ENCODE results near the gene CYB5R2. TPM values are rescaled to one million over a fixed set of nuclear protein-coding genes. Genes with fewer than 3 reads are reported as not detected.

The CYB5R2 gene
- polyA plus RNA-seq, 1 of the 3 experiments (the other 2 are of a cell fraction) = 0.20 TPM

DNA sequence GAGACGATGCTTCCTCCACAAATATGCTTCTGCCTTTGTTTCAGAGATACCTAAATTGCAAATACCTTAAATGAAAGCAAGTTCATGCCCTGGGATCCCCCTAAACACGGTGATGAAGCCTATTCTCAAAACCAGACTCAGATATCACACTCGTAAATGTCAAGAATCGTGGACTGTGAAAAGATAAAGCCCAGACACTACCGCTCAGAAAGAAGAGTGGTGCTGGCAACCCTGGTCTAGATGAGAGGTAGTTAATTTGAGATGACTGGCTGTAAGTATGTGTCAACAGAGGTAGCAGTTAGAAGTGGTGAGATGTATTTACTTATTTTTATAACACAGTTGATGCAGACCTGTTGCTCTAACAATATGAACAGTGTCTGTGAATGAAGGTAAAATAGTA, 30.4 kb upstream of the CYB5R2 start (continued):
- TF ChIP-seq CHD2 (IDR thresholded peaks at IDR 0.05; ENCODE audit: low read length, partially characterized antibody) (no peak), GABPA (IDR thresholded peaks at IDR 0.05; ENCODE audit: low read depth) (no peak)

DNA sequence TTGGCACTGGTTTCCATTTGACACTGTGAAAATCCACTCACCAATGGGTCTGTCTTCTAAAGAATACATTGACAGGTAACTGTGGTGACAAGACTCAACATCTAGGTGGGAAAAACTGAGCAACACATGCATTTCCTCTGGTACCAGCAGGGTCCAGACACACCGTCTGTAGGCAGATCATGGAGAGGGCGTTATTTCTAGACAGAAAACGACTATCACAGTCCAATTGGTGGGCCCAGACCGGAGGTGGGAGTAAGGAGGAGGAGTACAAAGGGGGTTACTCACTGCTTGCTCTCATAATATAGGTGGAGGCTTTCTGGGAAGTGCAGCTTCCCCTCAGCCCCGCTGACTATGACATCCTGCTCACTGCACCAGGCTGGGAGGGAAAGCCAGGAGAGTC, 23.1 kb upstream of the CYB5R2 start:
- H3K4me1 ChIP-seq (ENCODE audit: control insufficient read depth in 1 of 2, insufficient read depth in 2 of 2, low read depth in 1 of 2, low read length in 1 of 2) = peaks cover 0 to 2% of the 10 kb centered on the region in 2 experiments; a peak in 1 of 4 replicates
- no peak overlapping the region for H2AFZ ChIP-seq (ENCODE audit: low read depth)
- H3K4me3 ChIP-seq (ENCODE audit: low read depth in 2 of 2, low read length in 1 of 2) = no peak overlapping the region
- TF ChIP-seq FOXJ3 (CRISPR knock-in tag; IDR thresholded peaks at IDR 0.05) (no peak), SIN3A (IDR thresholded peaks at IDR 0.05; ENCODE audit: borderline replicate concordance, low read depth, low read length) (no peak), NRF1 (IDR thresholded peaks at IDR 0.05; ENCODE audit: low read depth, low read length) (no peak), MXI1 (IDR thresholded peaks at IDR 0.05; ENCODE audit: low read depth, low read length) (no peak), TEAD4 (IDR thresholded peaks at IDR 0.05; ENCODE audit: borderline replicate concordance, insufficient read depth) (no peak), RXRA (IDR thresholded peaks at IDR 0.05; ENCODE audit: borderline replicate concordance, low read depth) (no peak)
- TF ChIP-seq, protein P1, sequence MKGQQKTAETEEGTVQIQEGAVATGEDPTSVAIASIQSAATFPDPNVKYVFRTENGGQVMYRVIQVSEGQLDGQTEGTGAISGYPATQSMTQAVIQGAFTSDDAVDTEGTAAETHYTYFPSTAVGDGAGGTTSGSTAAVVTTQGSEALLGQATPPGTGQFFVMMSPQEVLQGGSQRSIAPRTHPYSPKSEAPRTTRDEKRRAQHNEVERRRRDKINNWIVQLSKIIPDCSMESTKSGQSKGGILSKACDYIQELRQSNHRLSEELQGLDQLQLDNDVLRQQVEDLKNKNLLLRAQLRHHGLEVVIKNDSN (IDR thresholded peaks at IDR 0.05; ENCODE audit: borderline replicate concordance, low read depth) = no peak
- TF ChIP-seq, protein P2, sequence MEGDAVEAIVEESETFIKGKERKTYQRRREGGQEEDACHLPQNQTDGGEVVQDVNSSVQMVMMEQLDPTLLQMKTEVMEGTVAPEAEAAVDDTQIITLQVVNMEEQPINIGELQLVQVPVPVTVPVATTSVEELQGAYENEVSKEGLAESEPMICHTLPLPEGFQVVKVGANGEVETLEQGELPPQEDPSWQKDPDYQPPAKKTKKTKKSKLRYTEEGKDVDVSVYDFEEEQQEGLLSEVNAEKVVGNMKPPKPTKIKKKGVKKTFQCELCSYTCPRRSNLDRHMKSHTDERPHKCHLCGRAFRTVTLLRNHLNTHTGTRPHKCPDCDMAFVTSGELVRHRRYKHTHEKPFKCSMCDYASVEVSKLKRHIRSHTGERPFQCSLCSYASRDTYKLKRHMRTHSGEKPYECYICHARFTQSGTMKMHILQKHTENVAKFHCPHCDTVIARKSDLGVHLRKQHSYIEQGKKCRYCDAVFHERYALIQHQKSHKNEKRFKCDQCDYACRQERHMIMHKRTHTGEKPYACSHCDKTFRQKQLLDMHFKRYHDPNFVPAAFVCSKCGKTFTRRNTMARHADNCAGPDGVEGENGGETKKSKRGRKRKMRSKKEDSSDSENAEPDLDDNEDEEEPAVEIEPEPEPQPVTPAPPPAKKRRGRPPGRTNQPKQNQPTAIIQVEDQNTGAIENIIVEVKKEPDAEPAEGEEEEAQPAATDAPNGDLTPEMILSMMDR (IDR thresholded peaks at IDR 0.05) = no peak
- no peaks in the 10 kb centered on the region for H3K9me2 ChIP-seq
- CTCF ChIA-PET = interaction anchor here (0.9 to 3.0 kb wide), 5 partner anchors 8 to 254 kb away, joined by 3 to 16 read pairs (median 11); no protein-coding TSS in a partner anchor
- H3K36me3 ChIP-seq (replicated peaks in 1 of 2; ENCODE audit: control insufficient read depth in 1 of 2, insufficient read depth in 2 of 2, low read length in 1 of 2) = no peaks in the 10 kb centered on the region
- no peaks in the 10 kb centered on the region for H3F3A ChIP-seq (replicated peaks; ENCODE audit: insufficient read depth)
- no peaks in the 10 kb centered on the region for H4K20me1 ChIP-seq (ENCODE audit: insufficient read depth)
- no peak overlapping the region for H3K4me2 ChIP-seq
- H3K9ac ChIP-seq = no peak overlapping the region
- H3K27me3 ChIP-seq (ENCODE audit: insufficient read depth) = peaks cover 20% of the 10 kb centered on the region; the same call in 1 of the 2 replicates
- POLR2A ChIA-PET = no interaction called here
- no peak overlapping the region for H3K27ac ChIP-seq (ENCODE audit: low read depth in 2 of 2, low read length in 1 of 2)
- 24% methylated on average over 5 of the region's 5 CpGs for WGBS (ENCODE audit: low lambda C conversion rate)
- no peak for DNase-seq
- H3K79me2 ChIP-seq (ENCODE audit: insufficient read depth) = no peaks in the 10 kb centered on the region
- no peaks in the 10 kb centered on the region for H3K9me3 ChIP-seq

DNA sequence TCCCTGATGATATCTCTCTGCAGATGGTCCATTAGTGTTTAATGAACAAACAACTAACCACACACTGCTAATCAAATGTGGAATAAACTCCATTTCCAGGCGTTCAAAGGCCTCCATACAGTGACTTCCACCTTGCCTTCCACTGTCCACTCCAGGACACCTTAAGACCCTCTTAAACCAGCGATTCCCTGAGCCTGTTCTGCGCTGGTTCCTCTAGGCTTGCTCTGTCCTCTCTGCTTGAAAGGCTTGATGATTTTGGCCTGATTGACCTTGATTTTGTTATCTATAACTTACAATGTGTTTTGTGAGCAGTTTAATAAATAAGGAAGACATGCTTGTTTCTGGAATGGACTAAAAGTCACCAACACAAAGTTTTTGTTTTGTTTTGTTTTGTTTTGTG, 20.9 kb upstream of the CYB5R2 start:
- POLR2A ChIA-PET = no interaction called here
- no peak for TF ChIP-seq NFIC (IDR thresholded peaks at IDR 0.05; ENCODE audit: borderline replicate concordance)
- TF ChIP-seq RCOR1 (IDR thresholded peaks at IDR 0.05; ENCODE audit: low read length) = no peak
- TF ChIP-seq, protein P3, sequence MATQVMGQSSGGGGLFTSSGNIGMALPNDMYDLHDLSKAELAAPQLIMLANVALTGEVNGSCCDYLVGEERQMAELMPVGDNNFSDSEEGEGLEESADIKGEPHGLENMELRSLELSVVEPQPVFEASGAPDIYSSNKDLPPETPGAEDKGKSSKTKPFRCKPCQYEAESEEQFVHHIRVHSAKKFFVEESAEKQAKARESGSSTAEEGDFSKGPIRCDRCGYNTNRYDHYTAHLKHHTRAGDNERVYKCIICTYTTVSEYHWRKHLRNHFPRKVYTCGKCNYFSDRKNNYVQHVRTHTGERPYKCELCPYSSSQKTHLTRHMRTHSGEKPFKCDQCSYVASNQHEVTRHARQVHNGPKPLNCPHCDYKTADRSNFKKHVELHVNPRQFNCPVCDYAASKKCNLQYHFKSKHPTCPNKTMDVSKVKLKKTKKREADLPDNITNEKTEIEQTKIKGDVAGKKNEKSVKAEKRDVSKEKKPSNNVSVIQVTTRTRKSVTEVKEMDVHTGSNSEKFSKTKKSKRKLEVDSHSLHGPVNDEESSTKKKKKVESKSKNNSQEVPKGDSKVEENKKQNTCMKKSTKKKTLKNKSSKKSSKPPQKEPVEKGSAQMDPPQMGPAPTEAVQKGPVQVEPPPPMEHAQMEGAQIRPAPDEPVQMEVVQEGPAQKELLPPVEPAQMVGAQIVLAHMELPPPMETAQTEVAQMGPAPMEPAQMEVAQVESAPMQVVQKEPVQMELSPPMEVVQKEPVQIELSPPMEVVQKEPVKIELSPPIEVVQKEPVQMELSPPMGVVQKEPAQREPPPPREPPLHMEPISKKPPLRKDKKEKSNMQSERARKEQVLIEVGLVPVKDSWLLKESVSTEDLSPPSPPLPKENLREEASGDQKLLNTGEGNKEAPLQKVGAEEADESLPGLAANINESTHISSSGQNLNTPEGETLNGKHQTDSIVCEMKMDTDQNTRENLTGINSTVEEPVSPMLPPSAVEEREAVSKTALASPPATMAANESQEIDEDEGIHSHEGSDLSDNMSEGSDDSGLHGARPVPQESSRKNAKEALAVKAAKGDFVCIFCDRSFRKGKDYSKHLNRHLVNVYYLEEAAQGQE (IDR thresholded peaks at IDR 0.05; ENCODE audit: low read depth, low read length) = no peak
- TF ChIP-seq, protein P4, sequence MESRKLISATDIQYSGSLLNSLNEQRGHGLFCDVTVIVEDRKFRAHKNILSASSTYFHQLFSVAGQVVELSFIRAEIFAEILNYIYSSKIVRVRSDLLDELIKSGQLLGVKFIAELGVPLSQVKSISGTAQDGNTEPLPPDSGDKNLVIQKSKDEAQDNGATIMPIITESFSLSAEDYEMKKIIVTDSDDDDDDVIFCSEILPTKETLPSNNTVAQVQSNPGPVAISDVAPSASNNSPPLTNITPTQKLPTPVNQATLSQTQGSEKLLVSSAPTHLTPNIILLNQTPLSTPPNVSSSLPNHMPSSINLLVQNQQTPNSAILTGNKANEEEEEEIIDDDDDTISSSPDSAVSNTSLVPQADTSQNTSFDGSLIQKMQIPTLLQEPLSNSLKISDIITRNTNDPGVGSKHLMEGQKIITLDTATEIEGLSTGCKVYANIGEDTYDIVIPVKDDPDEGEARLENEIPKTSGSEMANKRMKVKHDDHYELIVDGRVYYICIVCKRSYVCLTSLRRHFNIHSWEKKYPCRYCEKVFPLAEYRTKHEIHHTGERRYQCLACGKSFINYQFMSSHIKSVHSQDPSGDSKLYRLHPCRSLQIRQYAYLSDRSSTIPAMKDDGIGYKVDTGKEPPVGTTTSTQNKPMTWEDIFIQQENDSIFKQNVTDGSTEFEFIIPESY (IDR thresholded peaks at IDR 0.05; ENCODE audit: borderline replicate concordance, low read depth) = no peak
- no peak for TF ChIP-seq TCF12 (IDR thresholded peaks at IDR 0.05)
- no peak for TF ChIP-seq FOSL2 (IDR thresholded peaks at IDR 0.05; ENCODE audit: borderline replicate concordance, low read depth)
- TF ChIP-seq TEAD4 (IDR thresholded peaks at IDR 0.05; ENCODE audit: borderline replicate concordance, insufficient read depth) = no peak

More for the DNA sequence above, 20.9 kb upstream of the CYB5R2 start:
- H2AFZ ChIP-seq (ENCODE audit: low read depth) = peak overlapping the region; percentile 77; the same call in 1 of the 2 replicates
- H3K9me3 ChIP-seq = no peaks in the 10 kb centered on the region
- CTCF ChIA-PET = interaction anchor here (0.6 to 3.0 kb wide), 8 partner anchors 8 to 603 kb away, joined by 3 to 16 read pairs (median 8); partner anchors contain the start of gene PPFIBP2
- H3K4me2 ChIP-seq = peak overlapping the region; percentile 65
- peak; percentile 5 for DNase-seq
- peak overlapping the region in 1 of 2 experiments; percentile 46; a peak in 1 of 4 replicates for H3K4me3 ChIP-seq (ENCODE audit: low read depth in 2 of 2, low read length in 1 of 2)
- WGBS (ENCODE audit: low lambda C conversion rate) = 37% methylated on average over 3 of the region's 3 CpGs
- H3K79me2 ChIP-seq (ENCODE audit: insufficient read depth) = no peaks in the 10 kb centered on the region
- H3K36me3 ChIP-seq (replicated peaks in 1 of 2; ENCODE audit: control insufficient read depth in 1 of 2, insufficient read depth in 2 of 2, low read length in 1 of 2) = no peaks in the 10 kb centered on the region
- peaks cover 0 to 2% of the 10 kb centered on the region in 2 experiments; a peak in 1 of 4 replicates for H3K4me1 ChIP-seq (ENCODE audit: control insufficient read depth in 1 of 2, insufficient read depth in 2 of 2, low read depth in 1 of 2, low read length in 1 of 2)
- no peak overlapping the region for H3K27ac ChIP-seq (ENCODE audit: low read depth in 2 of 2, low read length in 1 of 2)
- H3K27me3 ChIP-seq (ENCODE audit: insufficient read depth) = peaks cover 19% of the 10 kb centered on the region; the same call in 1 of the 2 replicates
- H3F3A ChIP-seq (replicated peaks; ENCODE audit: insufficient read depth) = no peaks in the 10 kb centered on the region
- no peaks in the 10 kb centered on the region for H4K20me1 ChIP-seq (ENCODE audit: insufficient read depth)
- no peak overlapping the region for H3K9ac ChIP-seq
- no peaks in the 10 kb centered on the region for H3K9me2 ChIP-seq

All from SK-N-SH (cell line).